HCT116 (cell line): ENCODE measurements around the gene CAMK2D. TPM values are rescaled to one million over a fixed set of nuclear protein-coding genes. Genes with fewer than 3 reads are reported as not detected.

Experiments
- ATAC-seq: fragments of 200-7000 bp; cut with Tn5 transposase; 2 replicates; pipeline ENCODE4 v1.9.1; 2020; ENCODE audit warnings: mild to moderate bottlenecking, moderate library complexity
- BruUV-seq: library from RNA; stranded (reverse); fragments of 400-500 nt; replicated peaks from 2 replicates; lab custom pipeline; 2021; lab: Mats Ljungman, UMichigan
- CTCF ChIA-PET: fragments of 300-600 bp; sonication (Branson Sonifier 250); formaldehyde crosslinking; loops from one replicate; lab custom pipeline; 2021; ENCODE audit warnings: antibody characterized with exemption; lab: Charles Lee
- POLR2A ChIA-PET: fragments of 300-600, 350-600 bp; sonication (Branson Sonifier 250); formaldehyde crosslinking; loops from one replicate; lab custom pipeline; 2021; ENCODE audit warnings: antibody characterized with exemption; lab: Charles Lee
- RAD21 ChIA-PET, 2 experiments: fragments of 300-600 bp; sonication (Branson Sonifier 250); formaldehyde crosslinking; loops; one replicate each; lab custom pipeline; 2023; ENCODE audit warnings: low total read pairs in 2 of 2; ENCODE audit not compliant: uncharacterized antibody in 2 of 2, unreplicated experiment in 2 of 2, low non-redundant PET in 1 of 2; lab: Charles Lee
- DNase-seq: peaks from one replicate; pipeline ENCODE4 v3.0.0-alpha.2; 2010; ENCODE audit warnings: low read depth, low spot score
- H2AFZ ChIP-seq: fragments of 200-600 bp; shearing (Covaris generic), sonication (generic); 2 replicates; pipeline ENCODE4 v1.6.1; 2017; ENCODE audit warnings: low read depth, mixed run types, mixed read lengths, antibody characterized with exemption, low read length; ENCODE audit not compliant: poor library complexity, severe bottlenecking
- H3K27ac ChIP-seq: 2 replicates; pipeline ENCODE4 v1.5.1; 2012; ENCODE audit warnings: low read depth, low read length
- H3K27me3 ChIP-seq: fragments of 200-600 bp; sonication (generic); 2 replicates; pipeline ENCODE4 v1.6.1; 2016; ENCODE audit warnings: mixed run types, low read length, mixed read lengths; ENCODE audit not compliant: insufficient read depth
- H3K36me3 ChIP-seq, 2 experiments: fragments of 200-500 bp in 1 of 2; fragments of 200-600 bp in 1 of 2; sonication (Bioruptor generic) in 1 of 2; sonication (generic) in 1 of 2; 2 replicates each; pipeline versions ENCODE4 v1.5.1 to v1.6.1; 2014 to 2016; ENCODE audit warnings: low read length in 2 of 2, inconsistent platforms in 1 of 2, mixed read lengths in 1 of 2, mixed run types in 1 of 2; ENCODE audit not compliant: insufficient read depth in 2 of 2, control insufficient read depth in 1 of 2
- H3K4me1 ChIP-seq, 2 experiments: fragments of 200-600 bp in 1 of 2; sonication (generic) in 1 of 2; 2 replicates each; pipeline versions ENCODE4 v1.5.1 to v1.6.1; 2012 to 2017; ENCODE audit warnings: low read length in 2 of 2, inconsistent platforms in 1 of 2, mild to moderate bottlenecking in 1 of 2, mixed read lengths in 1 of 2, mixed run types in 1 of 2, moderate library complexity in 1 of 2; ENCODE audit not compliant: insufficient read depth in 2 of 2, control insufficient read depth in 1 of 2
- H3K4me2 ChIP-seq: fragments of 200-600 bp; sonication (generic); 2 replicates; pipeline ENCODE4 v1.6.1; 2017; ENCODE audit warnings: mixed run types, low read length, mixed read lengths
- H3K4me3 ChIP-seq, 2 experiments: fragments of 200-600 bp in 1 of 2; sonication (generic) in 1 of 2; replicated peaks in 1 of 2; 2 replicates each; pipeline ENCODE4 v1.5.1; 2011 to 2016; ENCODE audit warnings: low read length in 2 of 2, control low read depth in 1 of 2, low read depth in 1 of 2, mild to moderate bottlenecking in 1 of 2, mixed read lengths in 1 of 2, mixed run types in 1 of 2
- H3K79me2 ChIP-seq: fragments of 200-600 bp; sonication (generic); 2 replicates; pipeline ENCODE4 v1.6.1; 2017; ENCODE audit warnings: mild to moderate bottlenecking, mixed run types, low read length, moderate library complexity, mixed read lengths; ENCODE audit not compliant: insufficient read depth
- H3K9ac ChIP-seq: fragments of 200-600 bp; sonication (generic); 2 replicates; pipeline ENCODE4 v1.6.1; 2016; ENCODE audit warnings: low read length, mixed read lengths
- H3K9me2 ChIP-seq: fragments of 200-600 bp; sonication (generic), shearing (Covaris generic); 2 replicates; pipeline ENCODE4 v1.6.1; 2017; ENCODE audit warnings: mixed run types, mild to moderate bottlenecking, moderate library complexity; ENCODE audit not compliant: insufficient read depth
- H3K9me3 ChIP-seq, 2 experiments: fragments of 200-500 bp in 1 of 2; fragments of 200-600 bp in 1 of 2; sonication (Bioruptor generic) in 1 of 2; sonication (generic) in 1 of 2; 2 replicates each; pipeline ENCODE4 v1.6.1; 2014 to 2017; ENCODE audit warnings: low read length in 2 of 2, mixed read lengths in 2 of 2, inconsistent platforms in 1 of 2, low read depth in 1 of 2, mild to moderate bottlenecking in 1 of 2, mixed run types in 1 of 2, moderate library complexity in 1 of 2; ENCODE audit not compliant: control insufficient read depth in 1 of 2, insufficient read depth in 1 of 2
- H4K20me1 ChIP-seq: fragments of 200-600 bp; sonication (generic), shearing (Covaris generic); 2 replicates; pipeline ENCODE4 v1.6.1; 2017; ENCODE audit warnings: mixed run types, mild to moderate bottlenecking, moderate library complexity; ENCODE audit not compliant: insufficient read depth
- CBX3 ChIP-seq: IDR thresholded peaks from 2 replicates; pipeline ENCODE4 v1.6.1; 2012; ENCODE audit warnings: low read depth
- CEBPB ChIP-seq: IDR thresholded peaks from 2 replicates; pipeline ENCODE4 v1.6.1; 2012; ENCODE audit warnings: low read depth
- ELF1 ChIP-seq: IDR thresholded peaks from 2 replicates; pipeline ENCODE4 v1.6.1; 2012; ENCODE audit warnings: low read depth, borderline replicate concordance
- EZH2 ChIP-seq: fragments of 200-600 bp; sonication (generic); IDR thresholded peaks from 2 replicates; pipeline ENCODE4 v1.6.1; 2017; ENCODE audit warnings: antibody characterized with exemption, mixed run types
- EZH2phosphoT487 ChIP-seq: fragments of 200-600 bp; IDR thresholded peaks from 2 replicates; pipeline ENCODE4 v1.6.1; 2018; ENCODE audit warnings: antibody characterized with exemption, borderline replicate concordance
- FOSL1 ChIP-seq: IDR thresholded peaks from 2 replicates; pipeline ENCODE4 v1.6.1; 2012; ENCODE audit warnings: low read depth
- POLR2A ChIP-seq: IDR thresholded peaks from 2 replicates; pipeline ENCODE4 v1.7.0; 2011; ENCODE audit warnings: borderline replicate concordance; ENCODE audit not compliant: insufficient read depth, insufficient read length; ENCODE audit errors: extremely low read depth
- POLR2AphosphoS5 ChIP-seq: IDR thresholded peaks from 2 replicates; pipeline ENCODE4 v1.6.1; 2011; ENCODE audit warnings: mild to moderate bottlenecking, low read depth, low read length, moderate library complexity
- RAD21 ChIP-seq: IDR thresholded peaks from 2 replicates; pipeline ENCODE4 v1.6.1; 2012; ENCODE audit warnings: low read depth, mild to moderate bottlenecking
- SIN3A ChIP-seq: IDR thresholded peaks from 2 replicates; pipeline ENCODE4 v1.6.1; 2012; ENCODE audit warnings: low read depth
- SP1 ChIP-seq: IDR thresholded peaks from 2 replicates; pipeline ENCODE4 v1.6.1; 2012; ENCODE audit warnings: low read depth
- SRF ChIP-seq: IDR thresholded peaks from 2 replicates; pipeline ENCODE4 v1.6.1; 2012; ENCODE audit warnings: low read depth
- TCF7L2 ChIP-seq: IDR thresholded peaks from 2 replicates; pipeline ENCODE4 v1.7.0; 2011; ENCODE audit warnings: borderline replicate concordance, inconsistent platforms; ENCODE audit not compliant: insufficient read depth, insufficient read length; ENCODE audit errors: extremely low read depth
- YY1 ChIP-seq: IDR thresholded peaks from 2 replicates; pipeline ENCODE4 v1.6.1; 2011; ENCODE audit warnings: low read length, low read depth, moderate library complexity, mild to moderate bottlenecking; ENCODE audit not compliant: insufficient replicate concordance; ENCODE audit errors: extremely low read depth
- ZNF274 ChIP-seq: fragments of 200-500 bp; sonication (Bioruptor generic); IDR thresholded peaks from 2 replicates; pipeline ENCODE4 v1.6.1; 2014; ENCODE audit warnings: mild to moderate bottlenecking, low read depth, low read length, inconsistent platforms
- intact Hi-C: fragments of 100-400 bp; cut with micrococcal nuclease; formaldehyde crosslinking; loops from 2 replicates; pipeline ENCODE4 v1.10.0; 2022
- total RNA-seq: library from RNA; stranded (reverse); gene quantifications from one replicate; pipeline ENCODE4 v1.2.1, GENCODE V29; 2021; ENCODE audit not compliant: unreplicated experiment
- TF ChIP-seq, protein P1 (sequence below): IDR thresholded peaks from 2 replicates; pipeline ENCODE4 v1.6.1; 2011; ENCODE audit warnings: mild to moderate bottlenecking, low read length, moderate library complexity; ENCODE audit not compliant: insufficient replicate concordance; ENCODE audit errors: extremely low read depth
- TF ChIP-seq, protein P2 (sequence below), 3 experiments: fragments of 200-600 bp in 1 of 3; sonication (generic) in 1 of 3; IDR thresholded peaks in 2 of 3; conservative IDR thresholded peaks in 1 of 3; 2 replicates each; pipeline ENCODE4 v1.5.1; 2012 to 2017; ENCODE audit warnings: low read depth in 2 of 3, low read length in 2 of 3, antibody characterized with exemption in 1 of 3, borderline replicate concordance in 1 of 3, control low read depth in 1 of 3, mild to moderate bottlenecking in 1 of 3, mixed read lengths in 1 of 3, mixed run types in 1 of 3, moderate library complexity in 1 of 3; ENCODE audit not compliant: insufficient read depth in 1 of 3
- TF ChIP-seq, protein P3 (sequence below): IDR thresholded peaks from 2 replicates; pipeline ENCODE4 v1.6.1; 2012; ENCODE audit warnings: low read depth
- TF ChIP-seq, protein P4 (sequence below): IDR thresholded peaks from 2 replicates; pipeline ENCODE4 v1.6.1; 2012

The CAMK2D gene
- total RNA-seq, 1 experiment from 2014 or later = 67.0 TPM

DNA sequence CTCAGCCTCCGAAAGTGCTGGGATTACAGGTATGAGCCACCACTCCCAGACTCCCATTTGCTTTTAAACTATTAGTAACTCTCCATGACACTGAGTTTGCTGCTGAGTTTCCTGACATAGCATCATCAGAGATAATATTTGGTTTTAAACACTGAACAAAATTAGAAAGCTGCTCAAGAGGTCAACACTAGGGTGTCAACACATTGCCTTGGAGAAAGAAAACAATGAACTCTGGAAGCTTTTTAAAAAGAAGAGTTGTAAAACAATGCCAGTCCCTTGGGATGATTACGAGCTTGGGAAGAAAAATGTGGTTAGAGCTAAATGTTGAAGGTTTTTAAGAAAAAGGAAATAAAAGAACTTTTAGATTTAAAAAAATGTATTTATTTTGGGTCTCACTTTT is 264.8 kb downstream of the CAMK2D start:
- BruUV-seq = no TSS peak
- Histone ChIP-seq H3K4me2 (no peak overlapping the region), H3K36me3 (no peaks in the 10 kb centered on the region), H3K9me3 (no peaks in the 10 kb centered on the region), H3K27ac (no peak overlapping the region), H3K9me2 (no peaks in the 10 kb centered on the region), H2AFZ (no peak overlapping the region), H3K27me3 (no peaks in the 10 kb centered on the region), H3K4me1 (no peaks in the 10 kb centered on the region), H3K4me3 (no peak overlapping the region), H3K9ac (no peak overlapping the region), H3K79me2 (no peaks in the 10 kb centered on the region), H4K20me1 (no peaks in the 10 kb centered on the region)
- ChIA-PET CTCF (no interaction called here), POLR2A (no interaction called here), RAD21 (no interaction called here)
- intact Hi-C loops = no loop called here
- TF ChIP-seq EZH2 (no peak), TCF7L2 (no peak), SP1 (no peak), RAD21 (no peak), FOSL1 (no peak), POLR2A (no peak), SIN3A (no peak), CEBPB (no peak), ELF1 (no peak), YY1 (no peak), POLR2AphosphoS5 (no peak), CBX3 (no peak), EZH2phosphoT487 (no peak), SRF (no peak), ZNF274 (no peak)
- TF ChIP-seq, protein P1, sequence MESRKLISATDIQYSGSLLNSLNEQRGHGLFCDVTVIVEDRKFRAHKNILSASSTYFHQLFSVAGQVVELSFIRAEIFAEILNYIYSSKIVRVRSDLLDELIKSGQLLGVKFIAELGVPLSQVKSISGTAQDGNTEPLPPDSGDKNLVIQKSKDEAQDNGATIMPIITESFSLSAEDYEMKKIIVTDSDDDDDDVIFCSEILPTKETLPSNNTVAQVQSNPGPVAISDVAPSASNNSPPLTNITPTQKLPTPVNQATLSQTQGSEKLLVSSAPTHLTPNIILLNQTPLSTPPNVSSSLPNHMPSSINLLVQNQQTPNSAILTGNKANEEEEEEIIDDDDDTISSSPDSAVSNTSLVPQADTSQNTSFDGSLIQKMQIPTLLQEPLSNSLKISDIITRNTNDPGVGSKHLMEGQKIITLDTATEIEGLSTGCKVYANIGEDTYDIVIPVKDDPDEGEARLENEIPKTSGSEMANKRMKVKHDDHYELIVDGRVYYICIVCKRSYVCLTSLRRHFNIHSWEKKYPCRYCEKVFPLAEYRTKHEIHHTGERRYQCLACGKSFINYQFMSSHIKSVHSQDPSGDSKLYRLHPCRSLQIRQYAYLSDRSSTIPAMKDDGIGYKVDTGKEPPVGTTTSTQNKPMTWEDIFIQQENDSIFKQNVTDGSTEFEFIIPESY = no peak
- TF ChIP-seq, protein P2, sequence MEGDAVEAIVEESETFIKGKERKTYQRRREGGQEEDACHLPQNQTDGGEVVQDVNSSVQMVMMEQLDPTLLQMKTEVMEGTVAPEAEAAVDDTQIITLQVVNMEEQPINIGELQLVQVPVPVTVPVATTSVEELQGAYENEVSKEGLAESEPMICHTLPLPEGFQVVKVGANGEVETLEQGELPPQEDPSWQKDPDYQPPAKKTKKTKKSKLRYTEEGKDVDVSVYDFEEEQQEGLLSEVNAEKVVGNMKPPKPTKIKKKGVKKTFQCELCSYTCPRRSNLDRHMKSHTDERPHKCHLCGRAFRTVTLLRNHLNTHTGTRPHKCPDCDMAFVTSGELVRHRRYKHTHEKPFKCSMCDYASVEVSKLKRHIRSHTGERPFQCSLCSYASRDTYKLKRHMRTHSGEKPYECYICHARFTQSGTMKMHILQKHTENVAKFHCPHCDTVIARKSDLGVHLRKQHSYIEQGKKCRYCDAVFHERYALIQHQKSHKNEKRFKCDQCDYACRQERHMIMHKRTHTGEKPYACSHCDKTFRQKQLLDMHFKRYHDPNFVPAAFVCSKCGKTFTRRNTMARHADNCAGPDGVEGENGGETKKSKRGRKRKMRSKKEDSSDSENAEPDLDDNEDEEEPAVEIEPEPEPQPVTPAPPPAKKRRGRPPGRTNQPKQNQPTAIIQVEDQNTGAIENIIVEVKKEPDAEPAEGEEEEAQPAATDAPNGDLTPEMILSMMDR (IDR thresholded peaks at IDR 0.05 in 2 of 3, conservative IDR thresholded peaks at IDR 0.05 in 1 of 3; ENCODE audit: borderline replicate concordance in 1 of 3, insufficient read depth in 1 of 3, low read depth in 2 of 3, low read length in 2 of 3) = no peak
- TF ChIP-seq, protein P3, sequence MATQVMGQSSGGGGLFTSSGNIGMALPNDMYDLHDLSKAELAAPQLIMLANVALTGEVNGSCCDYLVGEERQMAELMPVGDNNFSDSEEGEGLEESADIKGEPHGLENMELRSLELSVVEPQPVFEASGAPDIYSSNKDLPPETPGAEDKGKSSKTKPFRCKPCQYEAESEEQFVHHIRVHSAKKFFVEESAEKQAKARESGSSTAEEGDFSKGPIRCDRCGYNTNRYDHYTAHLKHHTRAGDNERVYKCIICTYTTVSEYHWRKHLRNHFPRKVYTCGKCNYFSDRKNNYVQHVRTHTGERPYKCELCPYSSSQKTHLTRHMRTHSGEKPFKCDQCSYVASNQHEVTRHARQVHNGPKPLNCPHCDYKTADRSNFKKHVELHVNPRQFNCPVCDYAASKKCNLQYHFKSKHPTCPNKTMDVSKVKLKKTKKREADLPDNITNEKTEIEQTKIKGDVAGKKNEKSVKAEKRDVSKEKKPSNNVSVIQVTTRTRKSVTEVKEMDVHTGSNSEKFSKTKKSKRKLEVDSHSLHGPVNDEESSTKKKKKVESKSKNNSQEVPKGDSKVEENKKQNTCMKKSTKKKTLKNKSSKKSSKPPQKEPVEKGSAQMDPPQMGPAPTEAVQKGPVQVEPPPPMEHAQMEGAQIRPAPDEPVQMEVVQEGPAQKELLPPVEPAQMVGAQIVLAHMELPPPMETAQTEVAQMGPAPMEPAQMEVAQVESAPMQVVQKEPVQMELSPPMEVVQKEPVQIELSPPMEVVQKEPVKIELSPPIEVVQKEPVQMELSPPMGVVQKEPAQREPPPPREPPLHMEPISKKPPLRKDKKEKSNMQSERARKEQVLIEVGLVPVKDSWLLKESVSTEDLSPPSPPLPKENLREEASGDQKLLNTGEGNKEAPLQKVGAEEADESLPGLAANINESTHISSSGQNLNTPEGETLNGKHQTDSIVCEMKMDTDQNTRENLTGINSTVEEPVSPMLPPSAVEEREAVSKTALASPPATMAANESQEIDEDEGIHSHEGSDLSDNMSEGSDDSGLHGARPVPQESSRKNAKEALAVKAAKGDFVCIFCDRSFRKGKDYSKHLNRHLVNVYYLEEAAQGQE = no peak
- TF ChIP-seq, protein P4, sequence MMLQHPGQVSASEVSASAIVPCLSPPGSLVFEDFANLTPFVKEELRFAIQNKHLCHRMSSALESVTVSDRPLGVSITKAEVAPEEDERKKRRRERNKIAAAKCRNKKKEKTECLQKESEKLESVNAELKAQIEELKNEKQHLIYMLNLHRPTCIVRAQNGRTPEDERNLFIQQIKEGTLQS = no peak
- DNase-seq (no peak), ATAC-seq (no peak)
